Progenitor cell of endocrine pancreas (in vitro differentiated cells): Measurements from ENCODE around the gene NME8. TPM values are rescaled to one million over a fixed set of nuclear protein-coding genes. Genes with fewer than 3 reads are reported as not detected.

Source experiments
- DNase-seq: peaks from one replicate; pipeline ENCODE4 v3.0.0; 2021; ENCODE audit warnings: low spot score; ENCODE audit not compliant: unreplicated experiment
- H3K27ac Mint-ChIP-seq: 2 replicates; pipeline ENCODE4 v1.8.0; 2021; ENCODE audit warnings: mild to moderate bottlenecking, moderate library complexity, mixed read lengths
- H3K27me3 Mint-ChIP-seq: 2 replicates; pipeline ENCODE4 v1.8.0; 2021; ENCODE audit warnings: mixed read lengths
- H3K36me3 Mint-ChIP-seq: 2 replicates; pipeline ENCODE4 v1.8.0; 2022; ENCODE audit warnings: mixed read lengths; ENCODE audit not compliant: insufficient read depth
- H3K4me1 Mint-ChIP-seq: 2 replicates; pipeline ENCODE4 v1.8.0; 2021; ENCODE audit warnings: low read depth, mixed read lengths
- H3K4me3 Mint-ChIP-seq: 2 replicates; pipeline ENCODE4 v1.8.0; 2021; ENCODE audit warnings: low read depth, mild to moderate bottlenecking, moderate library complexity, mixed read lengths
- H3K9me3 Mint-ChIP-seq: 2 replicates; pipeline ENCODE4 v1.8.0; 2021; ENCODE audit warnings: low read depth, mixed read lengths
- total RNA-seq: library from RNA; stranded (reverse); gene quantifications from 2 replicates; pipeline ENCODE4 v1.2.1, GENCODE V29; 2021
- TF ChIP-seq, protein P1 (sequence below): fragments of 200-600 bp; sonication (generic); IDR thresholded peaks from one replicate; pipeline ENCODE4 v1.5.0; 2021; ENCODE audit warnings: antibody characterized with exemption, mild to moderate bottlenecking; ENCODE audit not compliant: unreplicated experiment

Gene NME8
- total RNA-seq, 1 donor from 2014 or later: 2.7 TPM

DNA sequence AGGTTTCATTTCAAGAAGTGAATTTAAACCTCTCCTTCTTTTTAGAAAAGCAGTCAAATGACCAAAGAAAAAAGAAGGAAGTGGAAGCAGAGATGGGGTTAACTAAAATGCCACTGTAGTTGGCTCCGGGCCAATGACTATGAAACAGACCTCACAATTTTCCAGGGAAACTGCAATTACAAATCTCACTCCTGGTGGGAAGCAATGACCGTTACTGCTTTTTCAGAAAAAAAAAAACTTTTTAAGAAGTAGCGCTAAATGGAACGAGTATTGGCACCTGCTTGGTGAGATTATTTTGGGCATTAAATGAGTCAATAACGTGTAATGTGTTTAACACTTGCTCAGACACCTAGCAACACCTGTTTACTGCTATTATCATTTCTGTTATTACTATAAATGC lies 67.0 kb downstream of the NME8 start:
- H3K27ac Mint-ChIP-seq: no peak overlapping the region
- no peaks in the 10 kb centered on the region for H3K9me3 Mint-ChIP-seq
- H3K4me1 Mint-ChIP-seq: peaks cover 5% of the 10 kb centered on the region
- TF ChIP-seq, protein P1, sequence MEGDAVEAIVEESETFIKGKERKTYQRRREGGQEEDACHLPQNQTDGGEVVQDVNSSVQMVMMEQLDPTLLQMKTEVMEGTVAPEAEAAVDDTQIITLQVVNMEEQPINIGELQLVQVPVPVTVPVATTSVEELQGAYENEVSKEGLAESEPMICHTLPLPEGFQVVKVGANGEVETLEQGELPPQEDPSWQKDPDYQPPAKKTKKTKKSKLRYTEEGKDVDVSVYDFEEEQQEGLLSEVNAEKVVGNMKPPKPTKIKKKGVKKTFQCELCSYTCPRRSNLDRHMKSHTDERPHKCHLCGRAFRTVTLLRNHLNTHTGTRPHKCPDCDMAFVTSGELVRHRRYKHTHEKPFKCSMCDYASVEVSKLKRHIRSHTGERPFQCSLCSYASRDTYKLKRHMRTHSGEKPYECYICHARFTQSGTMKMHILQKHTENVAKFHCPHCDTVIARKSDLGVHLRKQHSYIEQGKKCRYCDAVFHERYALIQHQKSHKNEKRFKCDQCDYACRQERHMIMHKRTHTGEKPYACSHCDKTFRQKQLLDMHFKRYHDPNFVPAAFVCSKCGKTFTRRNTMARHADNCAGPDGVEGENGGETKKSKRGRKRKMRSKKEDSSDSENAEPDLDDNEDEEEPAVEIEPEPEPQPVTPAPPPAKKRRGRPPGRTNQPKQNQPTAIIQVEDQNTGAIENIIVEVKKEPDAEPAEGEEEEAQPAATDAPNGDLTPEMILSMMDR: no peak
- DNase-seq: no peak
- H3K4me3 Mint-ChIP-seq: no peak overlapping the region
- no peaks in the 10 kb centered on the region for H3K36me3 Mint-ChIP-seq
- H3K27me3 Mint-ChIP-seq: peaks cover 83% of the 10 kb centered on the region

GRCh38 chr7:37916017-37916672 lies 67.7 kb downstream of the NME8 start:
- Mint-ChIP-seq H3K36me3 (no peaks in the 10 kb centered on the region), H3K4me3 (peak overlapping the region; percentile 67), H3K27me3 (peaks cover 84% of the 10 kb centered on the region), H3K27ac (no peak overlapping the region), H3K9me3 (no peaks in the 10 kb centered on the region), H3K4me1 (peaks cover 6% of the 10 kb centered on the region)
- TF ChIP-seq, protein P1: no peak
- no peak for DNase-seq

GRCh38 chr7:37916673-37917660 lies 68.6 kb downstream of the NME8 start, which contains the start of gene SFRP4:
TSS of gene SFRP4 (minus strand) at chr7:37916817. CDS start at chr7:37916537, 280 bp downstream.
- no peaks in the 10 kb centered on the region for H3K36me3 Mint-ChIP-seq

GRCh38 chr7:37918526-37918925 lies 70.1 kb downstream of the NME8 start:
- Mint-ChIP-seq H3K9me3 (no peaks in the 10 kb centered on the region), H3K27me3 (peaks cover 92% of the 10 kb centered on the region), H3K27ac (no peak overlapping the region), H3K36me3 (no peaks in the 10 kb centered on the region), H3K4me3 (no peak overlapping the region), H3K4me1 (peaks cover 6% of the 10 kb centered on the region)
- TF ChIP-seq, protein P1: no peak
- no peak for DNase-seq

More at GRCh38 chr7:37916673-37917660, 68.6 kb downstream of the NME8 start, which contains the start of gene SFRP4:
- Mint-ChIP-seq H3K9me3 (no peaks in the 10 kb centered on the region), H3K27me3 (peaks cover 91% of the 10 kb centered on the region), H3K27ac (no peak within 1 kb of the TSS), H3K4me3 (peak within 1 kb of the TSS; percentile 67), H3K4me1 (peaks cover 6% of the 10 kb centered on the region)
- TF ChIP-seq, protein P1: peak; percentile 75
- peak; percentile 27 for DNase-seq

GRCh38 chr7:37920305-37920848 lies 72.0 kb downstream of the NME8 start, which contains the start of gene EPDR1:
TSS of gene EPDR1 (plus strand) at chr7:37920640. CDS start at chr7:37920940, 300 bp downstream.
- no peaks in the 10 kb centered on the region for H3K36me3 Mint-ChIP-seq
- peaks cover 6% of the 10 kb centered on the region for H3K4me1 Mint-ChIP-seq
- TF ChIP-seq, protein P1: peak; percentile 42
- peak; percentile 26 for DNase-seq
- peak within 1 kb of the TSS; percentile 76 for H3K4me3 Mint-ChIP-seq
- peaks cover 76% of the 10 kb centered on the region for H3K27me3 Mint-ChIP-seq
- peak within 1 kb of the TSS; percentile 8 for H3K27ac Mint-ChIP-seq
- peaks cover 4% of the 10 kb centered on the region for H3K9me3 Mint-ChIP-seq
